ENCODE data around the gene CC2D1A.

Gene CC2D1A

GRCh38 chr19:13872339-13872694 is 33.7 kb upstream of the CC2D1A start:
- ATAC-seq, result no peak
- H3K27me3 Mint-ChIP-seq, result peaks cover 79% of the 10 kb centered on the region
- no peaks in the 10 kb centered on the region for H3K9me3 Mint-ChIP-seq
- peak overlapping the region; percentile 12 for H3K27ac Mint-ChIP-seq
- peaks cover 19% of the 10 kb centered on the region for H3K4me1 Mint-ChIP-seq
- H3K36me3 Mint-ChIP-seq, result no peaks in the 10 kb centered on the region
- H3K4me3 Mint-ChIP-seq, result peak overlapping the region; percentile 66

GRCh38 chr19:13872695-13873389 is 33.2 kb upstream of the CC2D1A start:
- no peaks in the 10 kb centered on the region for H3K9me3 Mint-ChIP-seq
- H3K27ac Mint-ChIP-seq, result peak overlapping the region; percentile 12
- no peaks in the 10 kb centered on the region for H3K36me3 Mint-ChIP-seq
- peak; percentile 69 for ATAC-seq
- peaks cover 74% of the 10 kb centered on the region for H3K27me3 Mint-ChIP-seq
- peak overlapping the region; percentile 66 for H3K4me3 Mint-ChIP-seq
- peaks cover 19% of the 10 kb centered on the region for H3K4me1 Mint-ChIP-seq

- Mint-ChIP-seq H3K27ac (no peak overlapping the region), H3K9me3 (no peaks in the 10 kb centered on the region), H3K4me3 (no peak overlapping the region), H3K4me1 (peaks cover 19% of the 10 kb centered on the region), H3K27me3 (peaks cover 70% of the 10 kb centered on the region), H3K36me3 (no peaks in the 10 kb centered on the region)
- no peak for ATAC-seq
These were observed 32.0 kb upstream of the CC2D1A start for GRCh38 chr19:13873834-13874515.

- Mint-ChIP-seq H3K4me3 (no peak overlapping the region), H3K27ac (no peak overlapping the region)
These were observed 30.2 kb upstream of the CC2D1A start for GRCh38 chr19:13875824-13876223.

GRCh38 chr19:13876834-13877233 is 29.2 kb upstream of the CC2D1A start, which contains the start of gene NANOS3:
Gene NANOS3 (plus strand): TSS chr19:13877134. CDS start chr19:13877249, 115 bp downstream.
- Mint-ChIP-seq H3K4me1 (peaks cover 36% of the 10 kb centered on the region), H3K9me3 (no peaks in the 10 kb centered on the region), H3K36me3 (no peaks in the 10 kb centered on the region), H3K27ac (no peak within 1 kb of the TSS), H3K27me3 (peaks cover 42% of the 10 kb centered on the region), H3K4me3 (no peak within 1 kb of the TSS)
- ATAC-seq, result no peak

More at GRCh38 chr19:13875824-13876223, 30.2 kb upstream of the CC2D1A start:
- peaks cover 52% of the 10 kb centered on the region for H3K27me3 Mint-ChIP-seq
- peaks cover 30% of the 10 kb centered on the region for H3K4me1 Mint-ChIP-seq
- no peaks in the 10 kb centered on the region for H3K36me3 Mint-ChIP-seq
- ATAC-seq, result no peak
- no peaks in the 10 kb centered on the region for H3K9me3 Mint-ChIP-seq

GRCh38 chr19:13877303-13877702 is 28.7 kb upstream of the CC2D1A start:
- Mint-ChIP-seq H3K27ac (no peak overlapping the region), H3K27me3 (peaks cover 37% of the 10 kb centered on the region), H3K9me3 (no peaks in the 10 kb centered on the region), H3K4me1 (peaks cover 38% of the 10 kb centered on the region), H3K4me3 (no peak overlapping the region), H3K36me3 (no peaks in the 10 kb centered on the region)
- ATAC-seq, result no peak

- ATAC-seq, result peak; percentile 94
- Mint-ChIP-seq H3K36me3 (no peaks in the 10 kb centered on the region), H3K27ac (peak overlapping the region; percentile 58), H3K27me3 (peaks cover 15% of the 10 kb centered on the region), H3K4me3 (peak overlapping the region; percentile 8), H3K4me1 (peaks cover 32% of the 10 kb centered on the region), H3K9me3 (no peaks in the 10 kb centered on the region)
These were observed 25.6 kb upstream of the CC2D1A start for GRCh38 chr19:13880059-13881043.

GRCh38 chr19:13881251-13881691 is 24.7 kb upstream of the CC2D1A start:
- H3K36me3 Mint-ChIP-seq, result no peaks in the 10 kb centered on the region
- ATAC-seq, result no peak
- H3K4me3 Mint-ChIP-seq, result no peak overlapping the region
- H3K27ac Mint-ChIP-seq, result peak overlapping the region; percentile 58
- peaks cover 6% of the 10 kb centered on the region for H3K27me3 Mint-ChIP-seq
- H3K4me1 Mint-ChIP-seq, result peaks cover 32% of the 10 kb centered on the region
- H3K9me3 Mint-ChIP-seq, result no peaks in the 10 kb centered on the region

GRCh38 chr19:13881692-13882418 is 24.1 kb upstream of the CC2D1A start:
- Mint-ChIP-seq H3K4me1 (peaks cover 32% of the 10 kb centered on the region), H3K4me3 (no peak overlapping the region), H3K27ac (peak overlapping the region; percentile 58), H3K27me3 (no peaks in the 10 kb centered on the region), H3K9me3 (no peaks in the 10 kb centered on the region), H3K36me3 (no peaks in the 10 kb centered on the region)
- ATAC-seq, result peak; percentile 27

- no peak overlapping the region for H3K4me3 Mint-ChIP-seq
These were observed 23.6 kb upstream of the CC2D1A start for GRCh38 chr19:13882419-13882795.

GRCh38 chr19:13882836-13883235 is 23.2 kb upstream of the CC2D1A start:
- H3K27me3 Mint-ChIP-seq, result no peaks in the 10 kb centered on the region
- H3K4me1 Mint-ChIP-seq, result peaks cover 32% of the 10 kb centered on the region
- H3K9me3 Mint-ChIP-seq, result no peaks in the 10 kb centered on the region
- H3K36me3 Mint-ChIP-seq, result no peaks in the 10 kb centered on the region
- no peak for ATAC-seq
- no peak overlapping the region for H3K27ac Mint-ChIP-seq
- no peak overlapping the region for H3K4me3 Mint-ChIP-seq

More at GRCh38 chr19:13882419-13882795, 23.6 kb upstream of the CC2D1A start:
- Mint-ChIP-seq H3K27ac (peak overlapping the region; percentile 58), H3K9me3 (no peaks in the 10 kb centered on the region), H3K36me3 (no peaks in the 10 kb centered on the region), H3K27me3 (no peaks in the 10 kb centered on the region), H3K4me1 (peaks cover 32% of the 10 kb centered on the region)
- ATAC-seq, result no peak

- no peak for ATAC-seq
- Mint-ChIP-seq H3K4me3 (no peak overlapping the region), H3K36me3 (no peaks in the 10 kb centered on the region), H3K27me3 (no peaks in the 10 kb centered on the region), H3K27ac (peak overlapping the region; percentile 12), H3K4me1 (peaks cover 32% of the 10 kb centered on the region), H3K9me3 (no peaks in the 10 kb centered on the region)
These were observed 22.4 kb upstream of the CC2D1A start for GRCh38 chr19:13883516-13884064.

- ATAC-seq, result no peak
- no peaks in the 10 kb centered on the region for H3K27me3 Mint-ChIP-seq
- no peaks in the 10 kb centered on the region for H3K9me3 Mint-ChIP-seq
- H3K36me3 Mint-ChIP-seq, result no peaks in the 10 kb centered on the region
- peaks cover 28% of the 10 kb centered on the region for H3K4me1 Mint-ChIP-seq
- H3K4me3 Mint-ChIP-seq, result no peak overlapping the region
- no peak overlapping the region for H3K27ac Mint-ChIP-seq
These were observed 21.0 kb upstream of the CC2D1A start for GRCh38 chr19:13884726-13885591.

Data from stimulated activated memory B cell treated with anti-CD40 and anti-IgM and Interleukin-4, amounts not matched to agents 10 μg/mL and 1 μg/mL and 100 μg/mL, for 72 hours (primary cell).